Fibroblast of skin of right biceps (primary cell): ENCODE data around the gene AGPAT3.
"Not testable (repeated sequence)": the region's sequence is repeated elsewhere in the genome, so short reads cannot be mapped to it uniquely, and the experiment has no call there.

Experiments
- DNase-seq: peaks from one replicate; pipeline ENCODE4 v3.0.0-alpha.2; 2013

The AGPAT3 gene

GRCh38 chr21:43834146-43834905, 30.7 kb upstream of the AGPAT3 start:
- DNase-seq, result no peak

- no peak for DNase-seq
Observed at GRCh38 chr21:43835050-43835449, 30.0 kb upstream of the AGPAT3 start.

- DNase-seq, result no peak
Observed at GRCh38 chr21:43835861-43836260, 29.2 kb upstream of the AGPAT3 start.

GRCh38 chr21:43836616-43837015, 28.4 kb upstream of the AGPAT3 start:
- DNase-seq, result no peak

GRCh38 chr21:43840259-43840658, 24.8 kb upstream of the AGPAT3 start:
- no peak for DNase-seq

- DNase-seq, result no peak
Observed at GRCh38 chr21:43842742-43843141, 22.3 kb upstream of the AGPAT3 start.

- DNase-seq, result not testable (repeated sequence)
Observed at GRCh38 chr21:43844906-43845305, 20.1 kb upstream of the AGPAT3 start.

- no peak for DNase-seq
Observed at GRCh38 chr21:43845386-43845785, 19.6 kb upstream of the AGPAT3 start.

- no peak for DNase-seq
Observed at GRCh38 chr21:43846430-43846829, 18.6 kb upstream of the AGPAT3 start.

GRCh38 chr21:43847301-43847700, 17.7 kb upstream of the AGPAT3 start:
- DNase-seq, result no peak

GRCh38 chr21:43848771-43849170, 16.3 kb upstream of the AGPAT3 start:
- no peak for DNase-seq

- no peak for DNase-seq
Observed at GRCh38 chr21:43849532-43850299, 15.3 kb upstream of the AGPAT3 start.

- DNase-seq, result no peak
Observed at GRCh38 chr21:43850728-43851295, 14.2 kb upstream of the AGPAT3 start.

GRCh38 chr21:43851593-43851992, 13.4 kb upstream of the AGPAT3 start:
- DNase-seq, result no peak

GRCh38 chr21:43853851-43854772, 10.9 kb upstream of the AGPAT3 start:
- DNase-seq, result no peak

GRCh38 chr21:43854773-43855633, 10.0 kb upstream of the AGPAT3 start:
- DNase-seq, result no peak

GRCh38 chr21:43855955-43856354, 9.1 kb upstream of the AGPAT3 start:
- DNase-seq, result no peak

- DNase-seq, result no peak
Observed at GRCh38 chr21:43858806-43859648, 6.0 kb upstream of the AGPAT3 start.

GRCh38 chr21:43859747-43860214, 5.2 kb upstream of the AGPAT3 start:
- no peak for DNase-seq

- no peak for DNase-seq
Observed at GRCh38 chr21:43861706-43862105, 3.3 kb upstream of the AGPAT3 start.
